NCI-H446 treated with DMSO at 0.1 percent for 48 hours (cell line): ENCODE data around the gene AQP12A.
"Not testable (repeated sequence)": the region's sequence is repeated elsewhere in the genome, so short reads cannot be mapped to it uniquely, and the experiment has no call there.

Source experiments
- DNase-seq: peaks from one replicate; lab custom pipeline; 2025; lab: John Stamatoyannopoulos, UW

Gene AQP12A

GRCh38 chr2:240691631-240692420 lies at the start of gene AQP12A:
Gene AQP12A (plus strand): TSS chr2:240691866. CDS start chr2:240691914, 48 bp downstream.
- not testable (repeated sequence) for DNase-seq

GRCh38 chr2:240642061-240642805 lies 49.4 kb upstream of the AQP12A start:
- no peak for DNase-seq

DNA sequence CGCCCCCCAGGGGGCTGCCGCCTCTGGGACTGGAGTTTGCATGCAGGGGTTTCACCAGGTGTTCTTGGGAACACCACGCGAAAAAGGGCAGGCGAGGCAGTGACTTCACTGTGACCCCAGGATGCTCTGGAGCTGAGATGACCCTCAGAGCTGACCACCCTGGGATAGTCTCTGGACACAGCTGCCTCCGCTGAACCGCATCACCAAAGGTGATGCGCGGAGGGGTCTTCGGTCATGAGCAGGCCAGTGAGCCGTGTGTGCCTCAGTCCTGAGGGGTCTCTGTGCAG lies 48.9 kb upstream of the AQP12A start:
- DNase-seq, result no peak

- DNase-seq, result no peak
These were observed 48.4 kb upstream of the AQP12A start for GRCh38 chr2:240643093-240643810.

GRCh38 chr2:240643811-240644150 lies 47.9 kb upstream of the AQP12A start:
- no peak for DNase-seq

- no peak for DNase-seq
These were observed 47.5 kb upstream of the AQP12A start for GRCh38 chr2:240644171-240644651.

DNA sequence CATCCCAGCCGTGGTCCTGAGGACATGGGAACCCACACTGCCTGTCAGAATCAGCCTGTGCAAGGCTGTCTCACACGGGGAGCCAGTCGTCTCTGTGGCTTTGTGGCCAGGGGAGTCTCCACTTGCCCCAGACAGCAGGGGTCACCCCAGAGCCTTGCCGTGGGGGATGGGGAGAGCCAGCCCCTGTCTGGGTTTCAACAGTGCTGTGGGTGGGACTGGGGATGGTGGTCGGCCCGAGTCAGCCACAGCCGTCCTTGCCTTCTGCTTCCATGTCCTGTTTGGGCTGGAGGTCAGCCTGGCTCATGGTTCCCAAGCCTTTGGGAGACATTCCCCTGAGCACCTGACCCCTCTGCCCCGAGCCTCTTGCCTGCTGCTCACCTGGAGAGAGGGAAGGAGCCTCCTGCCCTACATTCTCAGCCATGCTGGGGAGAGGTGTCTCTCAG lies 46.8 kb upstream of the AQP12A start:
- no peak for DNase-seq

DNA sequence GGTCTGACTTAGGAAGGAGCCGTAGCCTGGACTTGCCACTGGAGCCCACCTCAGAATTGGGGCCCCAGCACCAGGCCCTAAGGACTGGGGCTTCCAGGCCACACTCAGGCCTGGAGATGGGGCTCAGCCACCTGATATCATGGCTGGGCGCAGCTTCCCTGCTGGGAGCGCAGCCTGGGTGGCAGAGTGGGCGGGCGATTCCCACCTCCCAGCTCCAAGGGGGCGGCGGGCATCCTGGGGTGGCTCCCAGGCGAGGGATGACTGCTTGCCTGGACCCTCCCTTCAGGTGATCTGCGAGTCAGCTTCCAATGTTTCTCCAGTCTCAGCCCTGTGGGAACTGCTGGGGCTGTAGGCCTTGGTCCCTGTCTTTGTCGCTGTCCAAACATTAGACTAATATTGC lies 46.3 kb upstream of the AQP12A start:
- DNase-seq, result no peak

- DNase-seq, result no peak
These were observed 45.9 kb upstream of the AQP12A start for GRCh38 chr2:240645801-240646175.

- DNase-seq, result no peak
These were observed 45.3 kb upstream of the AQP12A start for GRCh38 chr2:240646176-240646899.

DNA sequence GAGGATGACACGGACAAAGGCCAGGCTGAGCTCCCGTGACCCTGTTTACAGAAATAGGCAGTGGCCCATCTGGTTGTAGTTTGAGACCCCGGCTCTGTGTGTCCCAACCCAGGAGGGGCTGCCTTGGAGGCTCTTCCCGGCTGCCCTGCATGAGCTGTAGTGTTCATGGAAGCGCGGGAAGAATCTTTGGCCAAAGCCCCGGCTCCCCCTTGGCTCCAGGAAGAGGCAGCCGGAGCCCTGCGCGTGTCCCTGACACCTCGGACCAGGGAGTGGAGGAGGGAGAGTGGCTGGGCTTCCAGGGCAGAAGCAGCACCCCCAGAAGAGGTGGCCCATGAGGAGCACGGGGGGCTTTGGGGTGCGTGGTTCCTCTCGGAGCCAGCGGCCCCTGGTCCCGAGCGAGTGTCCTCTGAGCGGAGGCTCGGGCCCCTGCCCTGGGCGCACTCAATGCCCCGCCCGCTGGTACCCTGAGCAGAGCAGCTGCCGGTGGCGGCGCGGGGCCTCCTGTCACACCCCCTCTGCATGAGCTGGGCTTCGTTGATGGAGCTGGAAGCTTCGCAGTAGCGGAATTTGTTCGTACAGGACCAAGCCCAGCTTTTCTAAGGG lies 44.7 kb upstream of the AQP12A start:
- DNase-seq, result no peak

DNA sequence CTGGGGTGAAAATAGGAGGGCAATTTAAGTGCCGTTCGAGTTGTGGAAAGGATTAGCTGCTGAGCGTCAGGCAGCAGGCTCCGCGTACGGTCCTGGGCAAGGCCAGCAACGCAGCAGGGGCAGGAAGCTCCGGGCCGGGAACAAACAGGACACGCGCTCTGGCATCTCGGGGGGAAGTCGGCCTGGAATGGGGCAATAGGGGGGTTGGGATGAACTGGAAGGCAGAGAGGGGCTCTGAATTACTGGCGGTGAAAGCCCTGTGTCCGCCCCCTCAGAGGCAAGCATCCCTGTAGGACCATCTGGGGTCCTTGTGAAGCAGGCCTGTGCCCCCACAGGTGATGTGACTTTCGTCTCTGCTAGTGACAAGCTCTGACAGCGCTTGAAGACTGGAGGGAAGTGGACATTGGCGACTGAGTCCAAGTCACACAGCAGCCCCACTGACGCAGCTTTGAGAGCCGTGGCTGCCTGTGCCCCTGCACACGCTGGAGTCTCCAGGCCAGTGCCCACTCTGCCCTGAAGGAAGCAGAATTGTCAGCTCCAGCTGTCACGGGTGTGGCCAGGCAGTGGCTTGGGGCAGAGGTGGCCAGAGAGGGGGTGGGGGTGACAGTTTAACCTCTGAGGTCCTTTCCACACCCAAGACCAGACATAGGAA lies 44.0 kb upstream of the AQP12A start:
- no peak for DNase-seq

DNA sequence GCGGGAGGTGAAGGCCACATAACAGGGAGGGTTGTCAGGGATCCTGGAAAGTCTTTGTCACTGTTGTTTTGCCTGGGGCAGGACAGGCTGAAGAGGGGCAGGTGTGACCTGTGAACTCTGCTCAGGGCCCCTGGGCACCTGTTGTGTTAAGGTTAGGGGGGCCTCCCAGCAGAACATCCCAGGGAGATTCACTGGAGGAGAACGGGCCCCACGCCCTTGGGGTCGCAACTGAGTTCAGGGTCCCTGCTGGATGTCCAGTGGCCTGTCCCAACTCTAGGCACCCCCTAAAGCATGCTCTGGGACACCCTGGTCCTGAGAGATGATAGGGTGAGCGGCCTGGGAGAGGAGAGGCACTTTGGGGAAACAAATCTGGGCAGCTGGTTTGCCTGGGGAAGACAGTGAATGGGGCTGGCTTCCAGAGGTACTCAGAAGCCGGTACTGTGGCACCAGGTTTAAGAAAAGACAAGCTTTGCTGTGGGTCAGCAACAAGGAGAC lies 43.5 kb upstream of the AQP12A start:
- DNase-seq, result no peak

DNA sequence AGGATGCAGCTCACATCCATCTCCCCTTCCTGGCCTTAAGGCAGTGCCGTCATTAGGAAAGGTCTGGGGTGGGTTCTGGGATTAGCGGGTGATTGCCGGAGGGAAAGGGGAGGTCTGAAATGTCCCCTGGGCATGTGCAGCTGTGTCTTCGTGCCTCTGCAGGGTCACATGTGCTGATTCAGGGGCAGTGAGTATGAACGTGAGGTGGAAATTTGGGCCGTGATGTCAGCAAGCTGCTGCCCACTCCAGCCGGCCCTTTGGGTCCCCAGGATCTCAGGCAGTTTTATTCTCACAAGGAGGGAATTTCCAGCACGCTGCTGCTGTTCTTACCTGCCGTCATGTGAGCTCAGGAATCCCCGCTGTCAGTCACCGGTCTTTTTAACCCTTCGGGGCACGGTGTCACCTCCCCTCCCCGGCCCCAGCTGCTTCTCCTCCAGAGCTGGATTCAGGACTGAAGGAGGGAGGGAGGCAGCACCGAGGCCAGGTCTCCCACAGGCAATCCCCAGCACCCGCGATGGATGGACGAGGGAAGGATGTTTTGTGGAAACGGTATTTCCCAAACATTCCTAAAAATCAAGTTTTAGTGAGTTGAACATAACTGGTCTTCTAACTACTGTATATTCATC lies 42.9 kb upstream of the AQP12A start:
- no peak for DNase-seq

DNA sequence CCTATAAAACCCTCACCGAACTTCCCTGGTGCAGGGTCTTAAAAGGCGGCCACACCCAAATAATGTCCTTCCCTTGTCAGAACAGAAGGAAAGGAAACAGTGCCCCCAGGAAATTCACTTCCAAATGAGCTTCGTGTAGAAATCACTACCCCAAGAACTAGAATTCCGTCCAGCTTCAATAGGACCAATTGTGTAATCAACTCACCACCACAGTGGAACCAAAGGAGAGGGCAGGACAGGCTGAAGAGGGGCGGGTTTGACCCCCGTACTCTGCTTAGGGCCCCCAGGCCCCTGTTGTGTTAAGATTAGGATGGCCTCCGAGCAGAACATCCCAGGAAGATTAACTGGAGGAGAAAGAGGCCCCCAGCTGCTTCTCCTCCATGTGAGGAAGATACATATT lies 42.3 kb upstream of the AQP12A start:
- DNase-seq, result no peak

DNA sequence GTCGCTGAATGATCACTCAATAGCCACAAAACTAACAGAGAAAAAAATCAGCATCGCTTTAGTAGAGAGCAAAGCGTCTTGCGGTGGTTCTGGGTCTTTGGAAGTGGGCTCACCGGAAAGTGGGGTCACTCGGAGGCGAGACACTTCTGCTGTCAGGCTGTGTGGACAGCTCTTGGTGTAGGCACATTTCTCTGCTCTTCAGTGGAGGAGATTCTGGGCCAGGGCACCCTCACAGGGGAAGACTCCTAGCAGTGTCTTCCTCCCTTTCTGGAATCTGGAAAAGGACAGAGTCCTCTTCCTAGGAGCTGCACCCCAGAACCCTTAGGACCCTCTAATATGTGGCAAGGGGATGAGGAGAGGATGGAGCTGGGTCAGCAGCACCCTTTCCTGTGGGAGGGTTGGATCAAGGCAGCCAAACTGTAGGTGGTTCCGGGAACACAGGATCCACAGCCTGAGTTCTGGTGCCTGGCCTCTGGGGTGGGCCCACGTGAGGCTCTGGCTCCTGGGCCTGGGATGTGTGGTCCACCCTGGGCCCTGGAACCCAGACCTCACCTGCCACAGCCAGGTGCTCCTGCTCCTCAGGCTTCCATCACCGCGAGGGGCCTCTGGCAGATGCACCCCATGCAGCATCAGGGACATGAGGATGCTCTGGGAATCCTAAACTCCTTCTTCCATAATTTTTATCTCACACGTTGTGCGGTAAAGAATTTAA lies 41.3 kb upstream of the AQP12A start:
- no peak for DNase-seq

DNA sequence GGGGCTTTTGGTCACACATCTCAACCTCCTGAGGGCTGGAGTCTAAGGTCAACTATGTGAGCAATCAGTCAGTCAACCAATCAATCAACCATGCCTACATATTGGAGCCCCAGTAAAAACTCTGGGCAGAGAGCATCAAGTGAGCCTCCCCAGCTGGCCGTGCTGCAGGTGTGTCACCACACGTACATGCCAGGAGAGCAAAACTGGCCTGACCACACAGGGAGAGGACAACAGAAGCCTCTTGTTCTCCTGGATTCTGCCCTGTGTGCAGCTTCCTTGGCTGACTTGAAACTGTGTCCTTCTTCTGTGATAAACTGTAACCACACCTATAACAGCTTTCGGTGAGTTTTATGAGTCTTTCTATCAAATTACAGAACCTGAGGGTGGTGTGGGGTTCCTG lies 40.5 kb upstream of the AQP12A start:
- no peak for DNase-seq

DNA sequence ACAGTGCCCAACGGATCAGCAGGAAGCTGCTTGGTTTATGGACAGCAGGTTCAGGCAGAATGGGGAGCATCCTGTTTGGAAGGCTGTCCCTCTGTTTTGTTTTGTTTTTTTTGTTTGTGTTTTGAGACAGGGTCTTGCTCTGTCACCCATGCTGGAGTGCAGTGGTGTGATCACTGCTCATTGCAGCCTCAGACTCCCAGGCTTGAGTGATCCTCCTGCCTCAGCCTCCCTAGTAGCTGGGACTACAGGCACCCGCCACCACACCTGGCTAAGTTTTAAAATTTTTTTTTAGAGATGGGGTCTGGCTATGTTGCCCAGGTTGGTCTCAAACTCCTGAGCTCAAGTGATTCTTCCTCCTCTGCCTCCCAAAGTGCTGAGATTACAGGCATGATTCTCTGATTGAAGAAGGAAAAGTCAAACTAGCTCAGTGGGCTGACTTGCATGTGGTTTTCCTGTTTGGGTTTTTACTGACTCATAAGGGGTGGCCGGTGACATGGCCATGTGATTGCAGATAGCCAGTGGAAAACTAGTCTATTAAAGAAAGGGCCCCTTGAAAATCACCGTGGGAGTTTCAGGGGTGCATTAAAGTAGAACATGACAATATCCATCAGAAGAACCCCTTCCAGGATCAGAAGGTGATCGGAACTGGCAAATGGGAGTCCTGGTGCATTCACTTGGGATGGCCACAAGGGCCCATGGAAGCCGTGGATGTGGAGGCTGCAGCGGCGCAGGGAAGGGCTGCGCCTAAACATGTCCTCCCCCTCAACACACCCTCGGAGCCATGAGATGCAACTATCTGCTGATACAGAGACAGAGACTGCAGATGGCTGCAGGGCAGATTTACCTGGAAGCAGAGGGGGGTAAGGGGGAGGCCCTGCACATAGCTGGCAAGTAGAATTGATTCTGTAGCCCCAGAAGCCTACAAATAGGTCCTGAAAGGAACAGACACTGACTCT lies 35.5 kb upstream of the AQP12A start:
- DNase-seq, result no peak

- DNase-seq, result not testable (repeated sequence)
These were observed 31.8 kb upstream of the AQP12A start for GRCh38 chr2:240659883-240660282.
